Measurements from ENCODE around the gene GRIFIN. TPM values are rescaled to one million over a fixed set of nuclear protein-coding genes. Genes with fewer than 3 reads are reported as not detected.
"Not testable (repeated sequence)": the region's sequence is repeated elsewhere in the genome, so short reads cannot be mapped to it uniquely, and the experiment has no call there.

The GRIFIN gene
- total RNA-seq, 1 experiment from 2014 or later, result not detected

DNA sequence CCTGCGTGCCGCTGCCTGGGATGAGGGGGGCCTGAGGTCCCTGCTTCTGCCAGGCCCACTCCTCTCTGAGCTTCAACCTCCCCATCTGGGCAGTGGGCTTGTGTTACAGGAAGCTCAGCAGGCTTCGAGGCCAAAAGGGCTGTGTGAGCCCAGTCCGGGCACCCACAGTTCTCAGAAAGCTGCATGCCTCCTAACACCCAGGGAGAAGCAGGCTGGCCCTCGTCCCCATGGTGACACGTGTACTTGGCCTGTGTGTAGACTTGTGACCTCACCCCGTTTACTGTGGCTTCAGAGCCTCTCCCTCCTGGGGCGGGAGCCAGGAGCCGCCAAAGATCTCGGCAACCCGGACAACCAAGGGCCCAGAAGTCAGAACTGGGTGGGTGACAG, 2.2 kb upstream of the GRIFIN start:
- DNase-seq (ENCODE audit: low read depth), result peak; percentile 82

DNA sequence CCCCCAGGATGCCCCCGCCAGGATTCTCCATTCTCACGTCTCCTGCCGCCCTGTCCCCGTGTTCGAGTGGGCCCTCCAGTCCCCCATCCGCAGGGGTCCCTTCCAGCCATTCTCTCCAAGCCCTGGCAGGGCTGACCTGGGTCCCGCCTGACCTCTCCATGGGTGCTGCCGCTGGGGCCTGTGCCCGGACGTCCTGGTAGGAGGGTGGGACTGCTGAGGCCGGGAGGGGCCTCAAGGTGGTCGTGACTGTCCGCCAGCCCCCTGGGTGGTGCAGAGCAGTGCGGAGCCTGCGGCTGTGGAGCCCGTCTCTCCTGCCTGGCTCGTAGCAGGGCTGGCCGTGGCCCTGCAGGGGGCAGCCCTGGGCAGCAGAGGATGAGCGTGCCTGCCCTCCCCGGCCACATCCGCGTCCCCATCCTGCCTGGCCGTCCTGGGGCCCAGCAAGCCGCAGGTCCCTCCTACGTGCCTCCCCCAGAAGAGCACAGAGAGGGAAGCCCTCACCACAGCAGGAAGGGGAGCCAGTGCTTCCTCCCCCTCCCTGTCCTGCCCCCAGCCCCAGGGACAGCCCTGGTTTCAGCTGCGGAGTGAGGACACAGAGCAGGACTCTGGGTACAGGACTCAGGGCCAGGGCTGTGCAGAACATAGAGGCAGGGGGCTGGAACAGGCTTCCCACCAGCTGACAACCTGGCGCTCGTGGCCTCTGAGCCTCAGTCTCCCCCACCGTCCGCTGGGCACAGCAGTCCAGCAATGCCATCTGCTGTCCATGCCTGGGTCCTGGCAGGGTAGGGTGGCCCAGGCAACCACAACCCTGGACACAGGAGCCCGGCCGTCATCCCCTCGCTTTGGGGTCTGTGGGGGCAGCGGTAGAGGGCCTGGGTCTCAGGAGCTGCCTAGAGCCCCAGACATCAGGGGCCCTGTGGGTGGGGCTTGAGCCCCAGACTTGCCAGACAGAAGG, 1.5 kb upstream of the GRIFIN start:
- DNase-seq (ENCODE audit: low read depth), result peak; percentile 65

DNA sequence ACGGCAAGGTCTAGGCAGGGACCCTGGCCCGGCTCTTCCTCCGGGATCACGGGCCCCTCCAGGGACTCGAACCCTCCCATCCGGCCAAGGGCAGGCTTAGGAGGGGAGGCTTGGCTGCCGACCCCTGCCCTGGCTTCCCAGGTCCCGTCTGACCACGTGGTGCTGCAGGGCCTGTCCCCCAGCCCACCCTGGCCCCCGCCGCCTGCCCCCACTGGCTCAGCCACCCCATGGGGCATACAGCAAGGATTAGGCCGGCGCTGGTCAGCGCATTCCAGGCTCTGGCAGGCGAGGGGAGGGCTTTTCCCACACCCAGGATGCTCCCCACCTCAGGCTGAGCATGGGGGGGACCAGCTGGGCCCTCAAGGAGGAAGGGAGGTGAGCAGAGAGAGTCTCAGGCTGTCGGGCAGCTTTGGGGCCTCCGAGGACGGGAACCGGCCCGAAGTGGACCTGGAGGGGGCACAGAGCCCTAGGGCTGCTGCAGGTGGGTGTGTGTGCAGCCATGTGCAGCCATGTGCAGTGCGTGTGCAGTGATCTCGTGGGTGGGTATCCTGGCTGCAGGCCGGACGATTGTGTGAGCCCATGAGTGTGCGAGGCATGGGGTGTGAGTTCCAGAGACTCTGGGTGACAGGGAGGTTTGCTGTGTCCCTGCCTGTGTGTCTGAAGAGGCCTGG, 713 bp upstream of the GRIFIN start:
- DNase-seq (ENCODE audit: low read depth), result no peak

DNA sequence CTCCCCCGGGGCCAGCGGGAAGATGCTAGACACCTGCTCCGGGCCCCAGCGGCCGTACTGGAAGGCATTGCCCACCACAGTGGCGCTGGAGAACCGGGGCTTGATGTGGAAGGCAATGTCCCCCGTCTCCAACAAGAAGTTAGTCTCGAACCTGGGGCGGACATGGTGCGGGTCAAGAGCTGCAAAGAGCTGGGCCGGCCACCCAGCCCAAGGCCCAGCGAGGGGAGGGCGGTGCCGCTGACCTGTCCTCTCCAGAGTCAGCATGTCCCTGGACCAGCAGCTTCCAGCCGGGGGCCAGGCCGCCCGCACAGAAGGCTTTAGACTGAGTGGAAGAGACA, 551 bp downstream of the GRIFIN start:
- DNase-seq (ENCODE audit: low read depth), result no peak

DNA sequence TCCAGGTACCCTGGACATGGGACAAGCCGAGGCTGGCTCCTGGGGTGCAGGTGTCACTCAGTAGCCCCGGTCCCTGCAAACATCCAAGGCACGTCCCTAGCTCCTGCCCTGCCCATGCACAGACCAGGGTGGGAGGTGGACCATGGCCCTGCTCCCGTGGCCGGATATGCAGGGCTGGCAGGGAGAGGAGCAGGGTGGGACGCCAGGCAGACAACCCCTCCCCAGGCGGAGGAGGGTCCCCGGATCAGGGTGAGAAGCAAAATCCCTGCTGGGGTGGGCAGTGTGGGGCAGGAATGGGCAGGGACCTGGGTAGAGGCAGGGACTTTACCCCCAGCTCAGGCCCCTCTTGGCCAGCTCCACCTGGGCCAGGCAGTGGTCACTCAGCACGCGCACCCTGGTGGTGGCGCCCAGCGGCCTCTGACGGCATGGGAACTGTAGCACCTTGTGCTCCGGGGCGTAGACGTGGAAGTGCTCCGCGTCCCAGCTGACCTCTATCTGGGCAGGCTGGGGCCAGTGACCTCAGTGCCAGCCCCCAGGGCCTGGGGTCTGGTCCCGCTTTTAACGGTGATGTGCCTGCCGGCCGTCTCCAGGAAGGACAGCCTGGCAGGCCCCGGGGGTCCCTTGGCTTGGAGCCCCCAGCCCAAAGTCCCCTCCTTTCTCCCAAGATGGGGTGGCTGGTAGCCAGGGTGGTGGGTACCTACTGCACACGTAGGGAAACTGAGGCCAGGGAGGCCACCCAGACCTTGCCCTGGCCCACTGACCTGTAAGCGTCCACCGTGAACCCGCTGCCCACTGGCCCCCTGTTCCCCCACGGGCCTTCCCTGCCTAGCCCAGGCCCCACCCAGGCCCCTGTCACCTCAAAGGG, 1.2 kb downstream of the GRIFIN start:
- peak; percentile 25 for DNase-seq (ENCODE audit: low read depth)

DNA sequence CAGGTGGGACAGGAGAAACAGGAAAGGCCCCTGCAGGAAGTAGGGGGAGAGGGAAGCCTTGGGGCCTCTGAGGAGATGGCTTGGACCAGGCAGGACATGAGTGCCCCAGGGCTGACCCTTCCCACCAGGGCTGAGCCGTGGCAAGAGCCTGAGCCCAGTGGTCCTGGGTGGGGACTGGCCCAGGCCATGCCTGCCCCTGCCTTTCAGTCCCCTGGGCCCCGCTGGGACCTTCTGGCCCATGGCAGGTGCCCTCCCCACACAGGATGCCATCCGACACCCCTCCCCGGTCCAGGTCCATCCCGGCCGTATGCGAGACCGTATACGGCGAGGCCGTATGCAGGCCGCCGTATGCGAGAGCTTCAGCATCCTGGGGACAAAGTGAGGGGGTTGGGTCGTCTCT, 2.0 kb downstream of the GRIFIN start:
- no peak for DNase-seq (ENCODE audit: low read depth)

DNA sequence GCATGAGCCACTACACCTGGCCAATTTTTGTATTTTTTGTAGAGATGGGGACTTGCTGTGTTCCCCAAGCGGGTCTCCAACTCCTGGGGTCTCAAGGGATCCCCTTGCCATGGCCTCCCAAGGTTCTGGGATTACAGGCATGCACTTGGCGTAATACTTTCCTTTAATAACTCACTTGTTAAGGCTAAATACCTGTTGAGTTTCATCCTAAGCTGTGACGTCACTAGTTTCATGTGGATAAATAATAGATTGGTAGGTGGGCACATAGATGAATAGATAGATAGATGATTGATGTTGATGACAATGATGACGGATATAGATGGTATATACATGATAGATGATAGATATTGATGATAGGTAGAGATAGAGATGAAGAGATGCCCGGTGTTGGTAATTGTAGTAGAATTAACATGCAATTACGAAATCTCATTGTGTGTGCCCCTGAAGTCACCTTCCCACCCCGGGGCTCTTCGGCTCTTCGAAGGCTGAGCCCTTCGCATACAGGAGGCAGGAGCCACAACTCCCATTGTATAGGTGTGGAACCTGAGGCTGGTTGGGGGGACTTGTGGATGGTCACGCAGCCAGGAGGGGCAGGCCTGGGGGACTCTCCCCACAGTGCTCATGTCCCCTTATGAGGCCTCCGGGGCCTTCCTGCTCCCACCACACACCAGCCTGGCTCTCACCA, 2.6 kb downstream of the GRIFIN start:
- DNase-seq (ENCODE audit: low read depth), result no peak

DNA sequence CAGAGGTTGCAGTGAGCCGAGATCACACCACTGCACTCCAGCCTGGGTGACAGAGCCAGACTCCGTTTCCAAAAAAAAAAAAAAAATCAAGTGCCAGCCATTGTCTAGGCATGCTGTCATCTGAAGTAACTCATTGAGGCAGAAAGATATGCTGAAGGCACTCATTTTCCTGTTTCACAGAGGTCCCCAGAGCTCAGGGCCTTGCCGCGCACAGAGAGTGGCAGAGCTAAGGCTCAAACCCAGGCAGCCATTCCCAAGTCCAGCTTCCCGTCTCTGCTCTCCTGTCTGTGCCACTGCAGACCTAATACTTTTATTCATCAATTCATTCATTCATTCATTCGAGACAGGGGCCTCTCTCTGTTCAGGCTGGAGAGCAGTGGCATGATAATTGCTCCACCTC, 3.5 kb downstream of the GRIFIN start:
- DNase-seq (ENCODE audit: low read depth), result no peak

DNA sequence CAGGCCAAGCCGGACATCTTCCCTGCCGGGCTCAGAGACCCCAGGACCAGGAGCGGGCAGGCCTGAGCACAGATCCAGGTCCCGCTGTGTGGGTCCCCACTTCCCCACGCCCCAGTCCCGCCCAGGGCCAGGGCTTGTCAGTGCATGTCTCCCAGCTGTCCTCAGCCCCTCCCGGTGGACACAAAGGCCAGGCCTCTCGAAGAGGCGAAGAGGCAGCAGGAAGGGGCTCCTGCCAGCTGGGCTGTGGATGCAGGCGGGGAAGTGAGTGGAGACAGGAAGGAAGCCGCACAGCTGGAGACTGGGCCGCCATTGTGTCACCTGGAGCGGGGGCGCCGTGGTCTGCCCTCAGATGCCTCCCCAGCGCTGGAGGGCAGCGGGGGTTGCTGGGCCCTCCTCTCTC, 4.8 kb downstream of the GRIFIN start:
- DNase-seq (ENCODE audit: low read depth), result peak; percentile 20

DNA sequence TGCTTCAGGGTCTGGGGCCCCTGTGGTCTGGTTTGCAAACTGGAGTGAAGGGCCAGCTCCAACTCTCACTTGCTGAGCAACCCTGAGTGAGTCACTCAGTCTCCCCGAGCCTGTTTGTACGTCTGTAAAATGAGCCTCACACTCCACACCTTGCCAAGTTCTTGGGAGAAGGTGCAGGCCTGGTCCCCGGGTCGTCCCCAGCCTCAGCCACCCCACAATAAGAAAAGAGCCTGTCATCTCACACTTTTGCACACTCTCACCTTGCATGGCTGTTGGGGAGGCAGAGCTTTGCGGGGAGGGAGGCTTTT, 5.2 kb downstream of the GRIFIN start:
- peak; percentile 63 for DNase-seq (ENCODE audit: low read depth)

DNA sequence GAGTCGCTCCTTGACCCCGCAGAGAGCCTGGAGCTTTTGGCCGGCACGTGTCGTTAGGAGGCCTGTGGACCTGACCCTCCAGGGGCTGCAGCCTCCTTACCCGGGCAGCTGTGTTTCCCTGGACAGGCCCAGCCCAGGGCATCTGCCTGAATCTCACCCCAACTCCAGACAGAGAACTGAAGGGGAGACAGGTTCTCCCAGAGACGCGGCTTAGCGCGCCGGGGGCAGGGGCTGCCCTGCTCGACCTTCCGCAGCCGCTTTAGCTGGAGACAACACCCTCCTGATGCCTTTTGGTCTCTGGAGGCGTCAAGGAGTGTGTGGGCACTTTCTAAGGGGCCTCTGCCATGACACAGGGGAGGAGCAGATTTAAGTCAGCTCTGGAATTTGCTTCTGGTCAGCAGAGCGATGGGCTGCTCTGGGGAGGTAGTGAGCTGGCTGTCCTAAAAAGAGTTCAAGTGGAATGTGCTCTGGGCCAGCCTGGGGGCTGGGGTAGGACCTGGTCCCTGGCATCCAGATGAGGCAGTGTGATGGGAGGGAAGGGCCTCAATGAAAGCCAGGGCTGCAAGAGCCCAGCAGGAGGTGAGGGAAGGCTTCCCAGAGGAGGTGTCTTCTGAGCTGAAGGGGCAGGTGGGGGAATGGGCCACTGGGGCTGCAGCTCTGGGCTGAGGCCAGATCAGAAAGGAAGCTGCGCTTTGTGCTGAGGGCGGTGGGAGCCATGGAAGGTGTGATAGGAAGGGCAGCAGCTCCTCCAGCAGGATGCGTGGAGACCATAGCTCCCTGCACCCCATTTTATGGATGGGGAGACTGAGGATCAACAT, 5.8 kb downstream of the GRIFIN start:
- no peak for DNase-seq (ENCODE audit: low read depth)

DNA sequence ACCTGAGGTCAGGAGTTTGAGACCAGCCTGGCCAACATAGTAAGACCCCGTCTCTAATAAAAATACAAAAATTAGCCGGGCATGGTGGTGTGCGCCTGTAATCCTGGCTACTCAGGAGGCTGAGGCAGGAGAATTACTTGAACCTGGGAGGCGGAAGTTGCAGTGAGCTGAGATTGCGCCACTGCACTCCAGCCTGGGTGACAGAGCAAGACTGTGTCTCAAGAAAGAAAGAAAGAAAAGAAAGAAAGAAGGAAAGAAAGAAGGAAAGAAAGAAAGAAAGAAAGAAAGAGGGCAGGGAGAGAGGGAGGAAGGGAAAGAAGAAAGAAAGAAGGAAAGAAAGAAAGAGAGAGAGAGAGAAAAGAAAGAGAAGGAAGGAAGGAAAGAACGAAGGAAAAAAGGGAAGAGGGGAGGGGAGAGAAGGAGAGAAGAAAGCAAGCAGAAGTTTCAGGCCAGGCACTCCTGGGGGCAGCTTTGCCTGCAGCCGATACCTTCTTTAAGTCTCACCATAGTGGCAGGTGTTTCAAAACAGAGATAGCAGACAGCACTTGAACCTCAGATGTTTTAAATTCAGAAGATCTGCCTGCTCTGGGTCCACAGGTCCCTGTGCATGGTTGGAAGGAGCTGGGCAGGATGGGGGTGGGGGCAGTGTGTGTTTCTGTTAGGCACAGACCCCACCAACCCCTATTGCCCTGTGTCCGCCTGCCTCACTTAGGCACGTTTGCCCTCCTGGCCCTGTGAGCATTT, 6.6 kb downstream of the GRIFIN start:
- not testable (repeated sequence) for DNase-seq (ENCODE audit: low read depth)

DNA sequence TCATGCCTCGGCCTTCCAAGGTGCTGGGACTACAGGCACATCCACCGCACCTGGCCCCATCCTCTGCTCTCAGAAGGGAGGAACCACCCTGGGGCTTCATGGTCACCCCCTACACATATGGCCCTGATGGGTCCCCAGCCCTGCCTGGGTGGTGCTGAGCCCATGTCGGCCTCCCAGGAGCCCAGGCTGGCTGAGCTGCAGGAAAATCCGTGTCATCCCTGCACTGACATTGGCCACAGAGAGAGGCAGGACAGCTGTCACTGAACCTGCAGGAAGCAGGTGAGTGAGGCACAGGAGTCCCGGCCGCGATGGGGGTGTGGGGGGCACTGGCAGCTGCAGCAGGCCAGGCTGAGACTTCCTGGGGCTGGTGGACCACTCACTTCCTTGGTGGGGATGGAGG, 8.0 kb downstream of the GRIFIN start:
- no peak for DNase-seq (ENCODE audit: low read depth)

DNA sequence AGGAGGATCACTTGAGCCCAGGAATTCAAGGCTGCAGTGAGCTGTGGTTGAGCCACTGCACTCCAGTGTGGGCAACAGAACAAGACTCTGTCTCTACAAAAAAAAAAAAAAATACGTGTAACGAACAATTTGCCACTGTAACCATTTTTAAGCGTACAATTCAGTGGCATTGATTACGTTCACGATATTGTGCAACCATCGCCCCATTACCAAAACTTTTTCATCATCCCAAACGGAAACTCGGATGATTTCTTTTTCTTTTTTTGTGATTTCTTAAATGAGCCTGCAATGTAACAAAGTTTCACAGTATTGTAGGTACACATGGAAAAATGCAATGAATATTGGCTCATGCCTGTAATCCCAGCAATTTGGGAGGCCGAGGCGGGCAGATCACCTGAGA, 9.5 kb downstream of the GRIFIN start:
- no peak for DNase-seq (ENCODE audit: low read depth)

DNA sequence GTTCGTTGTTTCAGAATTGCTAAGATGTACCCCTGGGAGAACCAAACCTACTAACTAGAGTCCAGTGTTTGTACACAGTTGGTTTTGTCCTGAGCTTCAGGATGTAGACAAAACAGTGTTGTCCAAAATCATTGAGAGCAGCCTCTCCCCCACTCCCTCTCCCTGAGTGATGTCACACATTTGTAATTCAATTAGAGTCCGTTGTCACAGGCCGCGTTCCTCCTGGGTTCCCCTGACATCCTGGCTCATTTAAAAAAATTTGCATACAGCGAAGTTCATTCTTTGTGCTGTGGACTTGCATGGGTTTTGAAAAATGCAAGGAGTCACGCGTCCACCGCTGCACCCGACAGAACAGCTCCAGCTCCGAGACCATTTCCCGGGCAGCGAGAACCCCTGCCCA, 10.3 kb downstream of the GRIFIN start:
- DNase-seq (ENCODE audit: low read depth), result no peak

DNA sequence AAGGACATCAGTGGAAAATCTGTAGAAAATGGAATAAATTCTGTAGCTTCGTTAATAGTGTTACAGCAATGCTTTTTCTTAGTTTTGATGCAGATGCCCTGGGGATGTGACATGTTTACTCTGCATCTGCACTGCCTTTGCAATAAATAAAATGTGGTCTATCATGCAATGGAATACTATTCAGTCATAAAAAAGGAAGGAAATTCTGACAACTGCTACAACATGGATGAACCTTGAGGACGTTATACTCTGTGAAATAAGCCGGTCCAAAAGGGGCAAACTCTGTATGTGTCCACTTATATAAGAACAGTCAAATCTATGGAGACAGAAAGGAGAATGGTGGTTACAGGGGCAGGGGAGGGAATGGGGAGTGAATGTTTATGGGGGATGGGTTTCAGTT, 13.5 kb downstream of the GRIFIN start:
- no peak for DNase-seq (ENCODE audit: low read depth)

DNA sequence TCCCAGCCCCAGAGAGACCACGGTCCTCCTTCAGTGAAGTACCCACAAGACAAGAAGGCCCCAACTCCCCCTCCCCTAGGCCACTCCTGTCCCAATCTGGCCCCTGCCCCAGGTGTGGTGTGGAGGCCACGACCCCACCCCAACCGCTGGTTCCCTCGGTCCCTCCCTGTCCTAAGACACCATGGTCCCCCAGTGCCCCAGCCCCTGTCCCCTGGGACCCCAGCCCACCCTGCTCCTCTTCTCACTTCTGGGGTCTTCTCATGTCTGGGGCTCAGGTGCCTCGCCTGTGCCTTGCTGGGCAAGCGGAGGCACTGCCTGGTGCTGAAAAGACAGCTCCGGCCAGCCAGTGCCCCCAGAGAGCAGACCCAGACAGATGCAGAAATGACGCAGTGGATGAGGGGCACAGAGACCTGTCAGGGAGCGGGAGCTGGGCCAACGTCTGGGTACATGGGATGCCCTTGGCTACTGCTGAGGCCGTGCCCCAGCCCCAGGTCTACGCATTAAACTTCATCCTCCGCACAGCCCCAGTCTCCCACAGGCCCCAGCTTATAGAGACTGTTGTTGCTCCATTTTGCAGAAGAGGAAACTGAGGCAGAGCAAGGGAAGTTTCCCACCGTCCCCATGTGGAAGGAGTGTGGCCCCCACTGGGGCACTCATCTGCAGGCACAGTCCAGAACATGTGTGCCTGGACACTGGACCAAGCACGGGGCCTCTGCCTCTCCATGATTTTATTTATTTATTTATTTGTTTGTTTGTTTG, 14.8 kb downstream of the GRIFIN start:
- no peak for DNase-seq (ENCODE audit: low read depth)

DNA sequence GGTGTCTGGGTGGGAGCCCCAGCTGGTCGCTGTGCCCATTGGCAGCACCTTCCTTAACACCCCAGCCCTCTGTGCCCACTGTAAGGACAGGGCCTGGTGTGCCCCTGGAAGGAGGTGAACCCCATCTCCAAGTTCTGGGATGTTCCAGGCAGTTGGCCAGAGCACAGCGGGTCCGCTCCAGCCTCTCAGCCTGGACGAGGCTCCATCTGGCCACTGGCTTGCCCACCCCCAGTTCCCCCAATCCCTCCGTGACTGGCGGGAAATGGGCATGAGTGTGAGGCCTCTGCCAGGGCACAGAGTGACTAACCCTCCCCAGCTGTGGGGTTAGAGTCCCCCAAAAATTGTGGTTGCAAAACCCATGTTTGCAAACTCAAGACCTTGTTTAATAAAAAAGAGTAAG, 15.6 kb downstream of the GRIFIN start:
- no peak for DNase-seq (ENCODE audit: low read depth)

DNA sequence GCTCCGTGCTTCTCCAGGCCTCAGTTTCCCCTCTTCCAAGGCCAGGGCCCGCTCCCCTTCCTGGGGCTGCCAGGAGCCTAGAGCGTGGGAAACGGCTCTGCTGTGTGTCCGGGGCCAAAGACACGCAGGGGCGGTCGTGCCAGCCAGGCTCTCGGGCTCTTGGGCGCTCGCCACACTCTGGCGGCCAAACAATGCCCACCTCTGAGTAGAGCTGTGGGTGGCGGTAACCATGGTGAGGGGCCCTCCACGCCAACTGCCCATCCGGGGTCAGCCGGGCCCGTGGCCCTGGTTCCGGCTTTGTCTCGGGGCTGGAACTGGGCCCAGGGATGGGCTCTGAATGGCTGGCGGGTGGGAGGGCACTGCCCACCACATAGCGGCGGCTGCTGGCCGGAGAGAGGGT, 16.0 kb downstream of the GRIFIN start:
- no peak for DNase-seq (ENCODE audit: low read depth)

DNA sequence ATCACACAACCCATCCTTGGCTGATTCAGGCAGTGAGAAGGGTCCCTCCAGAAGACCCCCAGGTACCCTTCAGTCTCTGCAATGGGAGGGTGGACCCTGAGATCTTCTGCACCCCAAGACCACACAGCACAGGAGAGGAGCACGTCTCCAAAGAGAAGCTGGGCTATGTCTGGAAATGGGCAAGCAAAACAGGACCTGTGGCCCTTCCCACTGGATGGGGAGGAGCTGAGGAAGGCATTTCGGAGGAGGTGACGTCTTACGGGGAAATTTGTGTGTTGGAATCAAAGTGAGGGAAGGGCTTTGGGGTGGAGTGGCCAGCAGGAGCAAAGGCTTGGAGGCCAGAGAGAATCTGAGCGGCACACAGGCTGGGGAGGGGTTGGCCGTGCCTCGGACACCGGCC, 16.5 kb downstream of the GRIFIN start:
- DNase-seq (ENCODE audit: low read depth), result no peak
